Suprapubic skin (tissue), 4 donors: ENCODE data around the gene SMTNL2.

Source experiments
- EP300 ChIP-seq: sonication (generic); formaldehyde crosslinking; IDR thresholded peaks from one replicate; pipeline ENCODE4 v1.6.1; 2017; ENCODE audit warnings: antibody characterized with exemption
- POLR2A ChIP-seq, 2 donors: fragments of 450-650 bp; IDR thresholded peaks; one replicate each; pipeline ENCODE4 v1.6.1; 2017; ENCODE audit warnings: antibody characterized with exemption in 2 of 2, mild to moderate bottlenecking in 2 of 2, moderate library complexity in 2 of 2
- POLR2AphosphoS5 ChIP-seq, 3 donors: sonication (generic); formaldehyde crosslinking; IDR thresholded peaks; one replicate each; pipeline ENCODE4 v1.6.1; 2017; ENCODE audit warnings: antibody characterized with exemption in 3 of 3
- TF ChIP-seq, protein P1 (sequence below), 2 donors: fragments of 200-600 bp in 1 of 2; fragments of 450-650 bp in 1 of 2; sonication (generic) in 1 of 2; IDR thresholded peaks; one replicate each; pipeline ENCODE4 v1.5.1; 2016 to 2019; ENCODE audit warnings: antibody characterized with exemption in 2 of 2, mild to moderate bottlenecking in 1 of 2, moderate library complexity in 1 of 2

DNA sequence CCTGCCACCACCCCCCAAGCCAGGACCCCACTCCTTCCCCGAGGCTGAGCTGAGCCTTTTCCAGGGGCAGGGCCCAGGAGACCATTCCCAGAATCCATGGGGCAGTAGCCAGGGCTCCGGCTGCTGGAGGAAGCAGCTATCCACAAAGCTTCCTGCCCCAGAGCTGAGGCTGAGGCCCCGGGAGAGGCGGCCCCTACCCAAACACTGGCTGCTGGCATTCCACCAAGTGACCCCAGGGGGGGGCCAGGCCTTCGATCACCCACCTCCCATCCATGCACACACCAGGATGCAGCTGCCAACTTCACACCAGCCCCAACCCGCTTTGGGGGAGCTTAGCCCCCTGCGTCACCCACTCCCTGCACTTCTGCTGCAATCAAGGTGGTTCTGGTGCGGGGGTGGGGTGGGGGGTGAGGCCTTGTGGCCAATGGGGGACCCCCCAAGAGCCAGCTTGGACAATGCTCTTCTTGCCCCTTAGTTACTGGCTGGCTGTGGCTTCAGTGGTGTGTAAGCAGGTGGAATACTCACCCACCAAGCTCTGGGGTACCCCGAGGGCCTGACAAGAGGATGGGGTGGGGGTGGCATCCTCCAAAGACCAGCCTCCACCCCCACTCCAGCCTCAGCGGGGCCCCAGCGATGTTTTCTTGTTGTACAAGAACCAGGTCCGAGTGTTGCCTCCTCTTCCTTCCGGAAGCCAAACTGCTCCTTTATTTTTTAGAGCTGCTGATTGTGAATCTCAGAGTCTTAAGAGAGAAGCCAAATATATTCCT is 45.9 kb upstream of the SMTNL2 start:
- TF ChIP-seq, protein P1, sequence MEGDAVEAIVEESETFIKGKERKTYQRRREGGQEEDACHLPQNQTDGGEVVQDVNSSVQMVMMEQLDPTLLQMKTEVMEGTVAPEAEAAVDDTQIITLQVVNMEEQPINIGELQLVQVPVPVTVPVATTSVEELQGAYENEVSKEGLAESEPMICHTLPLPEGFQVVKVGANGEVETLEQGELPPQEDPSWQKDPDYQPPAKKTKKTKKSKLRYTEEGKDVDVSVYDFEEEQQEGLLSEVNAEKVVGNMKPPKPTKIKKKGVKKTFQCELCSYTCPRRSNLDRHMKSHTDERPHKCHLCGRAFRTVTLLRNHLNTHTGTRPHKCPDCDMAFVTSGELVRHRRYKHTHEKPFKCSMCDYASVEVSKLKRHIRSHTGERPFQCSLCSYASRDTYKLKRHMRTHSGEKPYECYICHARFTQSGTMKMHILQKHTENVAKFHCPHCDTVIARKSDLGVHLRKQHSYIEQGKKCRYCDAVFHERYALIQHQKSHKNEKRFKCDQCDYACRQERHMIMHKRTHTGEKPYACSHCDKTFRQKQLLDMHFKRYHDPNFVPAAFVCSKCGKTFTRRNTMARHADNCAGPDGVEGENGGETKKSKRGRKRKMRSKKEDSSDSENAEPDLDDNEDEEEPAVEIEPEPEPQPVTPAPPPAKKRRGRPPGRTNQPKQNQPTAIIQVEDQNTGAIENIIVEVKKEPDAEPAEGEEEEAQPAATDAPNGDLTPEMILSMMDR (IDR thresholded peaks at IDR 0.05) = no peak
- TF ChIP-seq POLR2A (IDR thresholded peaks at IDR 0.05) = no peak
- TF ChIP-seq EP300 = no peak
- TF ChIP-seq POLR2AphosphoS5 (IDR thresholded peaks at IDR 0.05) = no peak
